ENCODE data around the gene CD244.

The CD244 gene

GRCh38 chr1:160850993-160851392, 11.7 kb downstream of the CD244 start:
- no peak for DNase-seq (ENCODE audit: low read depth, low spot score)
- H3K4me3 ChIP-seq (ENCODE audit: low read depth, low read length) = no peak overlapping the region
- CTCF ChIA-PET = interaction anchor here (1.9 kb wide), 1 partner anchor 16 kb away, joined by 11 read pairs; no protein-coding TSS in a partner anchor
- POLR2A ChIA-PET = no interaction called here
- no peak for TF ChIP-seq CTCF (IDR thresholded peaks at IDR 0.05; ENCODE audit: insufficient read depth, low read length, missing control alignments)

- ChIA-PET POLR2A (no interaction called here), CTCF (interaction anchor here (1.9 kb wide), 1 partner anchor 16 kb away, joined by 11 read pairs; no protein-coding TSS in a partner anchor)
- no peak for DNase-seq (ENCODE audit: low read depth, low spot score)
- H3K4me3 ChIP-seq (ENCODE audit: low read depth, low read length) = no peak overlapping the region
- no peak for TF ChIP-seq CTCF (IDR thresholded peaks at IDR 0.05; ENCODE audit: insufficient read depth, low read length, missing control alignments)
These were observed 12.1 kb downstream of the CD244 start for GRCh38 chr1:160850541-160850940.

GRCh38 chr1:160846281-160846680, 16.4 kb downstream of the CD244 start:
- ChIA-PET POLR2A (no interaction called here), CTCF (interaction anchor here (0.6 to 1.6 kb wide), 2 partner anchors 12 to 119 kb away, joined by 3 to 4 read pairs; no protein-coding TSS in a partner anchor)
- DNase-seq (ENCODE audit: low read depth, low spot score) = no peak
- no peak overlapping the region for H3K4me3 ChIP-seq (ENCODE audit: low read depth, low read length)
- TF ChIP-seq CTCF (IDR thresholded peaks at IDR 0.05; ENCODE audit: insufficient read depth, low read length, missing control alignments) = no peak

- no peak for TF ChIP-seq CTCF (IDR thresholded peaks at IDR 0.05; ENCODE audit: insufficient read depth, low read length, missing control alignments)
- no peak overlapping the region for H3K4me3 ChIP-seq (ENCODE audit: low read depth, low read length)
- CTCF ChIA-PET = no interaction called here
- POLR2A ChIA-PET = no interaction called here
- no peak for DNase-seq (ENCODE audit: low read depth, low spot score)
These were observed 18.0 kb downstream of the CD244 start for GRCh38 chr1:160844447-160845232.

GRCh38 chr1:160841079-160841478, 21.6 kb downstream of the CD244 start:
- H3K4me3 ChIP-seq (ENCODE audit: low read depth, low read length) = no peak overlapping the region
- no peak for DNase-seq (ENCODE audit: low read depth, low spot score)
- TF ChIP-seq CTCF (IDR thresholded peaks at IDR 0.05; ENCODE audit: insufficient read depth, low read length, missing control alignments) = no peak
- ChIA-PET CTCF (no interaction called here), POLR2A (no interaction called here)

- no peak for TF ChIP-seq CTCF (IDR thresholded peaks at IDR 0.05; ENCODE audit: insufficient read depth, low read length, missing control alignments)
- DNase-seq (ENCODE audit: low read depth, low spot score) = no peak
- ChIA-PET CTCF (no interaction called here), POLR2A (no interaction called here)
- H3K4me3 ChIP-seq (ENCODE audit: low read depth, low read length) = no peak overlapping the region
These were observed 22.9 kb downstream of the CD244 start for GRCh38 chr1:160839746-160840145.

Measured in AG04449 (cell line).